Cardiac septum (tissue), 1 donor: ENCODE data around the gene RUBCNL. TPM values are rescaled to one million over a fixed set of nuclear protein-coding genes. Genes with fewer than 3 reads are reported as not detected.
"Not testable (repeated sequence)": the region's sequence is repeated elsewhere in the genome, so short reads cannot be mapped to it uniquely, and the experiment has no call there.

Experiments used
- DNase-seq: peaks from one replicate; pipeline ENCODE4 v3.0.0-alpha.2; 2020; ENCODE audit warnings: low spot score
- intact Hi-C: fragments of 100-400 bp; cut with DNase I; formaldehyde crosslinking; loops from one replicate; pipeline ENCODE4 v1.14.0; 2022
- total RNA-seq: library from RNA; stranded (reverse); fragmentation: NEBNext Ultra II Directional; extraction: Animal tissue kit (Norgen Biotek cat#: 25700); gene quantifications from one replicate; pipeline ENCODE4 v1.2.1, GENCODE V29; 2021
- donor health status: DM: no; HTN: no; CAD: no.

RUBCNL gene
- total RNA-seq, 1 donor from 2014 or later: 1.9 TPM

DNA sequence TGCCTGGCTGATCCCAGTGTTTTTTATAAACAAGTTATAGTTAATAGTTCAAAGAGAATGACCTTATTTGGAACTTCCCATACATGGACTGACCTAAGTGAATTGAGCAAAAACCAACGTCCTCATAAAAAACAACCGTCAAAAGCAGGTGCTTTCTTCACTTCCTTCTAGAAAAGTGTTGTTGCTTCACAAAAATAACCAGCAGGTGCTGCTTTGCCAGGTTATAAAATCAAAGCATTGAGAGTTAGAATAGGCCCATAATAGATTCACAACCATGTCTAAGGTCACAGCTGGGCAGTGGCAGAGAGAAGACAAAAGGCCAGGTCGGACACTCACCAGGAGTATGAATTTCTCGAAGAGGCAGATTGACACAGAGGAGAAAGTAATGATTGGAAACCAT is 9.5 kb downstream of the RUBCNL start:
- DNase-seq: no peak
- intact Hi-C loops: no loop called here

DNA sequence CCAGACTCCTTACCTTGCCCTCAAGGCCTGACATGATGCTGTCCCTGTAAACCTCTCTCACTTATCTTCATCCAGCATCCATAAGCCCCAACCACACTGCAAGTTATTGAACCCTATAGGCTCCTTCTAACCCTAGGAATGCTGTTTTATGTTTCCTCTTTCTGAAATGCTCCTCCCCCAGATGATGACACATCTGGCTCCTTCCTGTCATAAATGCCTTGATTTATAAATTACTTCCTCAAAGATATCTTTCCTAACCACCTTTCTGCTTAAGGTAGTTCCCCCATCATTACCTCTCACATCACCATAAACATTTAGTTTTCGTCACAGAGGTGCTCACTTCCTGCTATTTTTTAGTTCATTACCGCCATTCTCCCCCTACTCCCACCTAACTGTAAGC is 12.3 kb downstream of the RUBCNL start:
- intact Hi-C loops: no loop called here
- DNase-seq: no peak

DNA sequence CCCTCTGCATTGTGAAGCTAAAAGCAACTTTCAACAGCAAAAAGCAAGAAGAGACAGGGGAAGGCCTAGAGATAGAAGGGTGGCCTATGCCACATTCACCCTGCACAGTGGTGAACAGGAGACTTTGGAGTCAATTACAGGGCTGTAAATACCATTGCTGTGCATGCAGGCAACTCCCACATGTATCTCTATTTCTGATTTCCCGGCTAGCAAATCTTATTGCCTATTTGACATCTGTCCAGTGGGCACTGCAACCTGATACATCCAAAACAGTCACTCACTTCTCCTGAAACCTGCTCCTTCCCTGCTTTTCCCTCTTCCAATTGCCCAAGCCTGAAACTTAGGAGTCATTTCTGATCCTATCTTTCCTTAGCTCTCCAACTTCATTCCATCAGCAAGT is 13.4 kb downstream of the RUBCNL start:
- intact Hi-C loops: no loop called here
- no peak for DNase-seq

DNA sequence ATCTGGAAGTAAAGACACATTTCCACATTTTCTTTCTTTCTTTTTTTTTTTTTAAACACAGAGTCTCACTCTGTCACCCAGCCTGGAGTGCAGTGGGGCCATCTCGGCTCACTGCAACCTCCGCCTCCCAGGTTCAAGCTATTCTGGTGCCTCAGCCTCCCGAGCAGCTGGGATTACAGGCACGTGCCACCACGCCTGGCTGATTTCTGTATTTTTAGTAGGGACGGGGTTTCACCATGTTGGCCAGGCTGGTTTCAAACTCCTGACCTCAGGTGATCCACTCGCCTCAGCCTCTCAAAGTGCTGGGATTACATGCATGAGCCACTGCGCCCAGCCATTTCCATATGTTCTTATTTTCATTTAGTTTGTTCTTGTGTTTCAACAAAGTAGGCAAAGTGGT is 14.1 kb downstream of the RUBCNL start:
- intact Hi-C loops, DNase-seq: not testable (repeated sequence)

DNA sequence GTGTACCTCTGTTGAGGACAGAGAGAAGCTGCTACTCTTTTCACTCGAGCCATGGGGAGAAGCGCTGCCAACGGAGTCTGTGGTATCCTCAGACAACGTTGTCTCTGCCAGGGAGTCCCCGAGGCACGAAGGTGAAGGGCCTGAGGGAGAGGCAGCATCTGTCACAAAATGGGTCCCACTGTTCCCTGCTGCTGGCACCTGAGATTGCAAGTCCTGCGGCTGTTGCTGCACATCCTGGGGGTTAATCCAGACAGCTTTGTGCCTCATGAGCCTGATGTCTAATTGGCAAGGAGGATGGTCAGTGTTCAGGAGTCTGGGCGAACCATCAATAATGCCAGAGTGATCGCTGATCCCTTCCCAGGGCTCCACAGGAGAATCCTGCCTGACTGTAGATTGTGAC is 15.0 kb downstream of the RUBCNL start:
- intact Hi-C loops: no loop called here
- DNase-seq: no peak

DNA sequence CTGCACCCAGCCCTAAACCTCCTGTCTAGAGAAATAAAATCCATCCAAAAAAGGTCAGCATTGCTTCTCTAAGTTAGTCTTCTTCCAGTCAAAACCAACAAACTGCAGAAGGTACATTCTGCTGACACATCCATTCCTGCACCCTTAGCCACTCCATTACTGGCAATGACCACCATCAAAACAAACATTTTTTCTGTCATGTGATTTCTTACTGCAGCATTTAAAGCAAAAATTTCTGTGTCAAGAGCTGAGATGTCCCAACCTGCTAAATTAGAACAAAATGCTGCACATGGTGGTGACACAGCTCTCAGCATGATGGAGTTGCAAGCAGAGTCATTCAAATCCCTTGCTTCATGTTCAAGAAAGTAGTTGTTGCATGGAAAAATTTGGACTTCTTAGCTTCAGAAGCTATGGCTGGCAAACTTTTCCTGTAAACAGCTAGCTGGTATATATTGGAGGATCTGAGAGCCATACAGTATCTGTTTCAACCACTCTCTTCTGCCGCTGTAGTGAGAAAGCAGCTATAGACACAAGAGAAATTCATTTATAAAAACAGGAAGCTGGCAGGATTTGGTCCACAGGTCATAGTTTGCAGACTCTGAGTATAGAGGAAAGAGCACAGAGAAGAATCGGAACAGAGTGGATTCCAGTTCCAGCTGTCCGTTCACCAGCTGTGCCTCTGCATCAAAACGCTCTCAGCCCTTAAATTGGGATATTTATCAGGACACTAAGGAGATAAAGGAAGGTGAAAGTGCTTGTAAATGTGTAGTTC is 17.4 kb downstream of the RUBCNL start:
- intact Hi-C loops: no loop called here
- DNase-seq: no peak

DNA sequence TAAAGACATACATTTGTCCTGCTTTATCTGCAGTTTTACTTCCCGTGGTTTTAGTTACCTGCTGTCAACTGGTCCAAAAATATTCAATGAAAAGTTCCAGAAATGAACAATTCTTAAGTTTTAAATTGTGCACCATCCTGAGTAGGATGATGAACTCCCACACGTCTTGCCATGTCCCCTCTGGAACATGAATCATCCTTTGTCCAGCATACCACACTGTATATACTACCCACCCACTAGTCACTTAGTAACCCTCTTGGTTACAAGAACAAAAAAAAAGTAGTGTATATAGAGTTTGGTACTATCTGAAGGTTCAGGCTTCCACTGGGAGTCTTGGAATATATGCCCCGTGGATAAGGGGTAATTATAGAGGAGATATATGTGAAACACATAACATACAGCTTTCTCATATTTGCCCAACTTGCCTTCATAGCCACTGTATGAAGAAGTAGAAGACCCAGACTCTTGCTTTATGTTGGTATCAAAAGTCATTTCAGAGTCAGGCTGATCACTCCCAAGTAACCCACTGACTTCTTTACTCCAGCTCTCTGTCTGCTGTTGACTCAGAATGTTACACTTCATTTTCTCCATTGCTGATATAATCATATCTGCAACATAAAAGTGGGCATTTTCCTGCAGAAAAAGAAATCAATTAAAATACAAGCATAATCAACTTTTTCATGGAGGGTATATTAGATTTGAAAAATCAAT is 19.3 kb downstream of the RUBCNL start:
- no peak for DNase-seq
- intact Hi-C loops: no loop called here

DNA sequence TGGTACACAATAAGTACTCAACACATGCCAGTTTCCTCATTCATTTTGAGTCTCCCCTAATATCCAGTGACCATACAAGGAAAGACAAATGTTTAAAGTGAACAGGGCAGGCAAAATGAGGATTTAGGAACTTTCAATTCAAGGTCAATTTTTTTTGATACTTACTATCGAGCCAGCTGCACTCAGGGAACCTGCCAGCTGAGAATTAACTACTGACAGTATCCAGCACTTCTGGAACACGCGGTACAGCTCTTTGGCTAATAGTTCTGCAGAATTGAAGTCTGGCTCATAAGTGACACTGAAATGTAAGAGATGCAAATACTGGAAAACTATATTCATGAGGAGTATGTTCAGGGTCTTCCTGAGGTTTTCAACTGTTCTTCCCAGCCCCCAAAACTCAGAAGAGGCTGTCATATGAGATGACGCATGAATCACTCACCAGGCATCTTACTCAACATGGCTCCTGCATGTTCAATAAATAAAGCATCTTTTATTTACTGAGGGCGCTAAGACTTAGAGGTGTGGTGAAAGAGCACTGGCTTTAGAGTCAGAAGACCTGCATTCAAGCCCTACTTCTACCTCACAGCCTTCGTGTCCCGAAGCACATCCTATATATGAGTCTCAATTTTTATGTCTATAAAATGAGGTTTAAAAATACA is 25.6 kb downstream of the RUBCNL start:
- DNase-seq: no peak
- intact Hi-C loops: no loop called here

DNA sequence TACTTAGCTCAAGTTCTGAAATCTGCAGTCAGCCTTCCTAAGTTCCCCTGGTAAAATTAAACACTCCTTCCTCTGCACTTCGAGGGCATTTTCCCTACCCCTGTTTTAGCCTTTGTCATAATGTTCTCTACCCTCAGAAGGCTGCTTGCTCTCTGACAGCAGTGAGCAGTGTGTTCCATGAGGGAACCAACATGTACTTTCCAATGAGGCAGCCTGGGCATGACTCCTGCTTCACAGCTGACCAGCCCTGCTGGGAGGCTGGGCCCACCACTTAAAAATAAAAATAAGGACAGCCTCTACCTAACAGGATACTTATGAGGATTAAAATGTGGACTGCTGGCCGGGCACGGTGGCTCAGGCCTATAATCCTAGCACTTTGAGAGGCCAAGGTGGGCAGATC is 26.4 kb downstream of the RUBCNL start:
- intact Hi-C loops: no loop called here
- DNase-seq: no peak

DNA sequence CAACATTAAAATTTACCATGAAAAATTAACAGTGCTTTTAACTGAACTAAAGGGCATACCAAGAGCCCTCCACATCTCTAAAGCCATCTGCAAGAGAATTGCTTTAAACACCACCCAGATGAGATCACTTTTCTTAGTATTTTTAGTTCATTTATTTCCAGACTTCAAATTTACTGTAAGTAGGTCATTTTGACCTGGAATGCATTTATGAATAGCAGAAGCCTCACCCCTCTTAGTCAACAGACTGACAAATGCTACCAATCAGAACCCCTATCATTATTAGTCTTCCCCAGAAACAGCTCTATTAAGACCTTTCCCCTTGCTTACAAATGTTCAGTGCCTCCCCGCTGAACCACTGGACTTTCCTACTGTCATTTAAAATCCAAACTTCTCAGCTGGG is 27.3 kb downstream of the RUBCNL start:
- no peak for DNase-seq
- intact Hi-C loops: no loop called here

DNA sequence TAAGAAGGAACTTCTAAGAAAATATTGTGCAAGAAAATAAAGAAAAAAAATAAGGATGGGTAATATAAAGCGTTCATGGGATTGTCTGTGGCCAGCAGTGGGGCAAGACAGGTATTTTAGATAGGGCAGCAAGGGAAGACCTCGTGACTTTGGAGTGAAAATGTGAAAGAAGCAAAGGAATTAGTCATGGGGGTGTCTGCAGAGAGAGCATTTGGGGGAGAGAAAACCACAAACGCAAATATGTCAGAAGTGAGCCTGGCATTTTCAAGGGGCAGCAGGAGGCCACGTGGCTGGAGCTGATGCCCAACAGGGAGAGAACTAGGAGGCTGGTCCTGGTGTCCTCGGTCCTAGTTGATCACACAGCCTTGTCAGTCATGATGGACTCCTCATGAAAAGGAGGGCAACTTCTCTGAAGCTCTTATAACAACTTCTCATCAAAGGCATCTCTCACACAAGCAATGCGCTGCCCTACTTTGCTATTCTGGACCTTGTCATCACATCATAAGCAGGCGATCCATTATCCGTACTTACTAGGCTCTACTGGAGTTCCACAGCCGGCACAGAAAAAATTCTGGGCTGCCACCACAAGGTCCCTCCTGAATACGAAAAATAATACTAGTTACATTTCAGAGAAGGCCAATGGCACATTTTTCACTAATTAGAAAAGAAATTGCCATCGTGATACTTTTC is 31.0 kb downstream of the RUBCNL start:
- no peak for DNase-seq
- intact Hi-C loops: no loop called here

DNA sequence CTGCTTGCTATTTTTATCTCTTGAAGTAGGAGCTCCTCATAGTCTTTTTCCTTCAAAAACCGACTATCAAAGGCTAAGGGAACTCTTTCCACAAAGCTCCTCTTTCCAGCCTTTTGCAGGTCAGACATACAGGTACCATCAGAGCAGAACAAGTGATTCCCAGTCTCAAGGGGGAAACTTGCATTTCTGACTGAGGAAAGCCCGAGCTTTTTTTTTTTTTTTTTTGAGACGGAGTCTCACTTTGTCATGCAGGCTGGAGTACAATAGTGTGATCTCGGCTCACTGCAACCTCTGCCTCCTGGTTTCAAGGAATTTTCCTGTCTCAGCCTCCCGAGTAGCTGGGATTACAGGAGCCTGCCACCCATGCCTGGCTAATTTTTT is 32.0 kb downstream of the RUBCNL start:
- DNase-seq: no peak
- intact Hi-C loops: no loop called here

DNA sequence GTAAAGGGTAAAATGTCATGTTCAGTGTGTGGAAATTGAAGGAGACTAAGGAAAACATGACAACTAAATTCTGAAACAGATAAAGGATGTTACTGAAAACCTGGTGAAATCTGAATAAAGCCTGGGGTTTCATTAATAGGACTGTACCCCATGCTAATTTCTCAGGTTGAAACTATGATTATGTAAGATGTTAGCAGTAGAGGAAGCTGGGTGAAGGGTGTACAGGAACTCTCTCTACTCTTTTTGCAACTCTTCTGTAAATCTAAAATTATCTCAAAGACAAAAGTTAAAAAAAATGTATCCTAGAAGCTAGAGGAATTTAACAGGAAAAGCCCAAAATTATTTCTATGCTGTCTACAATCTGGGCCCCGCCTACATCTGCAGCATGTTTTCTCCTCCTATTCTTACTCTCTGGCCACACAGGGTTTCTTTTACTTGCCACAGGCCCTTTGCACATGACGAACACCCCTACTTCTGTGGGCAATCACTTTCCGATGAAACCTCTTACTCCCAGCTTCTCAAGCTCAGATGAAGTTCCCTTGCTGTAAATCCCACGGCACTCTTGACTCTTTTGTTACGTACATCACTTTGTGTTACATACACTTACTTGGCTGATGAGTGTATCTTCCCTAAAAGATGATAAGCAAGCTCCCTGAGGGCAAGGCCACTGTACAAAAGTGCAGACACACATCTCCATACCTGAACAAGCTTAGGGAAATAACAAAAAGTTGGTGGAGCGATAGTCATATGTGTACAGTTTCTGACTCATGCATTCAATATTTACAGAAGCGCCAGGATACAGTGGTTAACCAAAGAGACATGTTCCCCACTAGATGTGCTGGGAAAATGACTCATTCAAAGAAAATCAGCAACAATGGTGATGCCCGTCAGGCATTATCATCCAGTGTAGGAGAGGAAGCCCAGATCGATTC is 32.6 kb downstream of the RUBCNL start:
- intact Hi-C loops: no loop called here
- no peak for DNase-seq

DNA sequence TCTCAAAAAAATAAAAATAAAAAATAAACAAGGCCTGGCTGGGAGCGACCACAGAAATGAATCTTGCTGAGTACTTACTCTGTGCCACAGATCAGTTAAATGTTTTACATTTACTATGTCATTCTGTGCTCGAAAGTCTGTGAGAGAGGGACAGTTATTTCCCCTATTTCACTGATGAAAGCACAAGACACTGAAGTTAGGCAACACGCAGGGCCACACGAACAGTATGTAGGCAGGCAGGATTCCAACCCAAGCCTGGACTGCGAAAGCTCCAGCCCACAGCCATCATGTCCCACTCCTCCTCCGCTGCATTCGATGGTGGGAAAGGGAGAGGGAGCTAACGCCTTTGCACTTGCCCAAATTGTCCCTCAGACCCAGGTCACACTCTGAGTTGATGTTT is 34.2 kb downstream of the RUBCNL start:
- no peak for DNase-seq
- intact Hi-C loops: no loop called here

DNA sequence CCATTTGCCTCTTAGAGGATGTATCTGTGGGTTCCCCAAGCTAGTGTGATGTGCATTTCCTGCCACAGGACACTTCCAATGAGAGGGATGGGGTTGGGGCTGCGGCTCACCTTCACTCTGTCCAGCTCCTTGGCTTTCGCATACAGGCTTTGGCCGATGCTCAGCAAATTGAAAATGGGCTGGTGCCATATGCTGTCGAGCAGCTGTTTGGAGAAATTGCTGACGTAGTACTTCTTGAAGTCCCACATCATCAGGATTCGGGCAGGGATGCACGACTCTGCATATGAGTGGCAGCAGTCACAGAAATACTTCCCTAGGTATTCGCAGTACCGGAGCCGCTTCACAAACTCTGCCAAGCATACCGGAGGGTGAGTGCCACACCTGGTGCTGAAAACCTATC is 37.0 kb downstream of the RUBCNL start:
- no peak for DNase-seq
- intact Hi-C loops: no loop called here

DNA sequence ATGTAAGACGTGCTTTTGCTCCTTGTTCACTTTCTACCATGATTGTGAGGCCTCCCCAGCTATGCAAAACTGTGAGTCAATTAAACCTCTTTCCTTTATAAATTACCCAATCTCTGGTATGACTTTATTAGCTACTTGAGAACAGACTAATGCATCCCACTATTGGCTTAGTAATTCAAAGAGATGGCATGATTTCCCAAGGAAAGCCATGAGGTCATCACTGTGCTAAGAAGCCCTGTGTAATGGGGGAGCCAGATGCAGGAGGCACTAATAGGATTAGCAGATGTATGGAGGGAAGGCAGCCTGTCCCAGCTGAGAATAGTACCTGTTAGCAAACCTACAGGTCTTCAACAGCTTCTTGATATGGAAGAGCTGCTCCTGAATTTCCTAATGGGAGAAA is 38.1 kb downstream of the RUBCNL start:
- intact Hi-C loops: no loop called here
- DNase-seq: no peak

DNA sequence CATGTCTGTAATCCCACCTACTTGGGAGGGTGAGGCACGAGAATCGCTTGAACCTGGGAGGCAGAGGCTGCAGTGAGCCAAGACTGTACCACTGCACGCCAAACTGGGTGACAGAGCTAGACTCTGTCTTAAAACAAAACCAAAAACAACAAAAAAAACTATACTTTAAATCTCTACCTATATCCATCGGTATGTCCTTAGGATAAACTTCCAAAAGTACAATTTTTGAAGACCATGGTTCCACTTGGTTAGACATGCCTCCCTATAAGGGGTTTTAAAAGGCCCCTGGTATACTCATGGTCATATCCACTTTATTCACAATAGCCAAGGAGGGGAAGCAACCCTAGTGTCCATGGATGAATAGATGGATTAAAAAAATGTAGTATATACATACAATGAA is 39.8 kb downstream of the RUBCNL start:
- intact Hi-C loops: no loop called here
- DNase-seq: no peak

DNA sequence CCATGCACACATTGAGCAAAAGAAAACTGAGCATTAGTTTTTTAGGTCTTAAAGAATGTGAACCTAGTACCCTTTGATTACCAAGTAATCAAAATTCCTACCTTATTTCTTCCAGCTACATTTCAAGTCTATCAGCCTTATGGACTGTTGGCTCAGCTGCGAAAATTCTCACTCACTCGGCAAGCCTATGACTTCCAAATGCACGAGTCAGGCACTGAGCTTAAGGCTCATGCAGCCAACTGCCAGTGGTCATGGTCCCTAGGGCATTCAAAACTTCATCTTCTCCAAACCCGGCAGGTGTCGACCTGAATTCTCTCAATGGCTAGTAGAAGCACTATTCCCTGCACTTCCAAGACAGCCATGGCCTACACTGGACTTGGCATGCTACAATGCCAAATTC is 41.2 kb downstream of the RUBCNL start:
- intact Hi-C loops: no loop called here

DNA sequence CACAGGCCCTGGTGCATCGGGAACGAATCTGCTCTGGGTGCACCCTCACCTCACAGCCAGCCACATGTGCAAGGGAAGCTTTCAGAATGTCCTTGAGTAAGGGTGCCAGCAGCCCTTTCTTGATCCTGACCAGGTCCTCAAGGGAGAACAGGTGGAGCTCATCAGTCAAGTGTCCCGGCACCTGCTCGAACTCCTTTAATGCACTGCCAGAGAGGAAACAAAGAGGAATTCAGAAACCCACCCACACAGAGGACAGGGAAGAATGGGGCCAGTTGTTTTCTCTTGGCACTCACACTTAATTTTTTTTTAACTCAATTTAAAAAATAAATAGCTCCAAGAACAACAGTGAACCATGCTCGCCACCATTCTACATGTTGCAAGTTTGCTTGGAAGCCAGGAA is 41.7 kb downstream of the RUBCNL start:
- intact Hi-C loops: no loop called here
- no peak for DNase-seq

More for the DNA sequence above, 41.2 kb downstream of the RUBCNL start:
- no peak for DNase-seq
